ENCODE data around the gene MATR3.
A peak's percentile ranks its signal among the peaks of the same experiment; 100 is the strongest.
"Not testable (repeated sequence)": the region's sequence is repeated elsewhere in the genome, so short reads cannot be mapped to it uniquely, and the experiment has no call there.

Gene MATR3

GRCh38 chr5:139297439-139298133 lies 4.0 kb downstream of the MATR3 start:
- no peak for DNase-seq

- no peak for DNase-seq
Measured at GRCh38 chr5:139298242-139298641, 4.7 kb downstream of the MATR3 start.

GRCh38 chr5:139299486-139299885 lies 5.9 kb downstream of the MATR3 start:
- DNase-seq: no peak

- DNase-seq: no peak
Measured at GRCh38 chr5:139301808-139302499, 8.4 kb downstream of the MATR3 start.

- no peak for DNase-seq
Measured at GRCh38 chr5:139304391-139305324, 11.1 kb downstream of the MATR3 start.

GRCh38 chr5:139306197-139306596 lies 12.7 kb downstream of the MATR3 start:
- DNase-seq: no peak

- DNase-seq: no peak
Measured at GRCh38 chr5:139306628-139307379, 13.3 kb downstream of the MATR3 start.

GRCh38 chr5:139308797-139309196 lies 15.3 kb downstream of the MATR3 start:
- DNase-seq: no peak

GRCh38 chr5:139310715-139311186 lies 17.2 kb downstream of the MATR3 start:
- DNase-seq: not testable (repeated sequence)

- peak; percentile 68 for DNase-seq
Measured at GRCh38 chr5:139312075-139312474, 18.5 kb downstream of the MATR3 start.

GRCh38 chr5:139314276-139314675 lies 20.7 kb downstream of the MATR3 start:
- DNase-seq: no peak

GRCh38 chr5:139315056-139315615 lies 21.6 kb downstream of the MATR3 start:
- no peak for DNase-seq

- peak; percentile 37 for DNase-seq
Measured at GRCh38 chr5:139335811-139336210, 42.3 kb downstream of the MATR3 start.

GRCh38 chr5:139340051-139340450 lies 46.5 kb downstream of the MATR3 start:
- DNase-seq: no peak

GRCh38 chr5:139341187-139341688 lies 47.7 kb downstream of the MATR3 start:
- DNase-seq: no peak

- peak; percentile 98 for DNase-seq
Measured at GRCh38 chr5:139341689-139342422, 48.3 kb downstream of the MATR3 start, which contains the start of gene PAIP2. Gene PAIP2 (plus strand): TSS chr5:139341854. CDS start chr5:139363785, 21,931 bp downstream.

GRCh38 chr5:139342423-139342723 lies 48.8 kb downstream of the MATR3 start:
- DNase-seq: no peak

- DNase-seq: no peak
Measured at GRCh38 chr5:139343476-139343875, 49.9 kb downstream of the MATR3 start.

GRCh38 chr5:139344177-139344576 lies 50.6 kb downstream of the MATR3 start:
- no peak for DNase-seq

GRCh38 chr5:139345442-139345841 lies 51.9 kb downstream of the MATR3 start:
- not testable (repeated sequence) for DNase-seq

- DNase-seq: not testable (repeated sequence)
Measured at GRCh38 chr5:139347863-139348262, 54.3 kb downstream of the MATR3 start.
